Dendritic cell treated with granulocyte-macrophage colony-stimulating factor and Interleukin-4, amounts not matched to agents 40 ng/mL and 50 ng/mL, for 4 days (primary cell): ENCODE results near the gene TLR8.

ENCODE experiments used
- H3K27ac Mint-ChIP-seq: one replicate; pipeline ENCODE4 v1.8.0; 2022; ENCODE audit warnings: mild to moderate bottlenecking, mixed read lengths
- H3K27me3 Mint-ChIP-seq: one replicate; pipeline ENCODE4 v1.8.0; 2022; ENCODE audit warnings: mild to moderate bottlenecking, mixed read lengths
- H3K36me3 Mint-ChIP-seq: one replicate; pipeline ENCODE4 v1.8.0; 2022; ENCODE audit warnings: low read depth, mixed read lengths
- H3K4me1 Mint-ChIP-seq: one replicate; pipeline ENCODE4 v1.8.0; 2022; ENCODE audit warnings: low read depth, mixed read lengths
- H3K4me3 Mint-ChIP-seq: one replicate; pipeline ENCODE4 v1.8.0; 2022; ENCODE audit warnings: mild to moderate bottlenecking, moderate library complexity, mixed read lengths
- H3K9me3 Mint-ChIP-seq: one replicate; pipeline ENCODE4 v1.8.0; 2022; ENCODE audit warnings: mixed read lengths
- intact Hi-C: fragments of 100-400 bp; cut with micrococcal nuclease; formaldehyde crosslinking; loops from one replicate; pipeline ENCODE4 v1.15.0; 2022

Gene TLR8

DNA sequence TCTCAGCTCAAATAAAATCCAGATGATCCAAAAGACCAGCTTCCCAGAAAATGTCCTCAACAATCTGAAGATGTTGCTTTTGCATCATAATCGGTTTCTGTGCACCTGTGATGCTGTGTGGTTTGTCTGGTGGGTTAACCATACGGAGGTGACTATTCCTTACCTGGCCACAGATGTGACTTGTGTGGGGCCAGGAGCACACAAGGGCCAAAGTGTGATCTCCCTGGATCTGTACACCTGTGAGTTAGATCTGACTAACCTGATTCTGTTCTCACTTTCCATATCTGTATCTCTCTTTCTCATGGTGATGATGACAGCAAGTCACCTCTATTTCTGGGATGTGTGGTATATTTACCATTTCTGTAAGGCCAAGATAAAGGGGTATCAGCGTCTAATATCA, 18.7 kb upstream of the TLR8 start:
- H3K27ac Mint-ChIP-seq, result no peak overlapping the region
- H3K4me3 Mint-ChIP-seq, result no peak overlapping the region
- H3K36me3 Mint-ChIP-seq, result peaks cover 6% of the 10 kb centered on the region
- intact Hi-C loops, result no loop called here
- H3K27me3 Mint-ChIP-seq, result no peaks in the 10 kb centered on the region
- H3K9me3 Mint-ChIP-seq, result no peaks in the 10 kb centered on the region
- peaks cover 20% of the 10 kb centered on the region for H3K4me1 Mint-ChIP-seq

DNA sequence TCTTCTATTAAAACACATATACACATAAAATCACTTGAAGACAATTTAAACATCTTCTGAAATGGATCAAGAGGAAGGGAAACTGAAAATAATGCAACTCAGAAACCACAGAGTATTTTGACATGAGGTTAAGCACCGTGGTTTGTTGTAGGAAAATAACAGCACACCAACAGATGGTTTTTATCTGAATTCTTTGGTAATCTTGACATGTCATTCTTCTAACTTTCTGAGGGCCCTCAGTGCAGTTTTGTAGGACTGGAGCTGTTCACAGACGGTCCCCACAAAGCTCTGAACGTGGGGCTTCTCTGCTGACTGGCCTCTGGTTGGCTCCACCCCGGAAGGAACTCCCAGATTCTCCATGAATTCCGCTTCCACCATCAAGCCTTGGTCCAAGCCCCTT, 16.0 kb upstream of the TLR8 start:
- Mint-ChIP-seq H3K9me3 (no peaks in the 10 kb centered on the region), H3K27me3 (no peaks in the 10 kb centered on the region), H3K4me3 (peak overlapping the region; percentile 42), H3K27ac (peak overlapping the region; percentile 74), H3K4me1 (peaks cover 28% of the 10 kb centered on the region), H3K36me3 (peaks cover 6% of the 10 kb centered on the region)
- intact Hi-C loops, result loop anchor here (10.0 kb wide), 1 partner anchor 186 kb away; no protein-coding TSS in a partner anchor

DNA sequence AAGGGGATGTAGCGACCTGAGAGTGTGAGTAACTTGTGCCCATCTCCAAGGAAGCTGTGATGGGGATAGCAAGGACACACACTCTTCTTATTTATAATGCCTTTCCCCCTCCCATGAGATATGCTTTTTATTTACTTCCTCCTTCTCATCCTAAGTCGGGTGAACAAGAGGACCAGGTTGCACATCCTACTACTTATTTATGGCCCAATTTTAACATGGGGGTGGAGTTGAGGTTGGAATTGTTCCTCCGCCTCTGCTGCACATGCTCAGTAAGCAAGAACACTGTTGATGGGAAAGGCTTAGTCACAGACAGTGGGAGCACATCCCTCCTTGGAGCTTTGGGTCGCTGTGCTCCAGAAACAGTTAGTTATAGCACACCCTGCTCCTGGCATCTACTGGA, 15.2 kb upstream of the TLR8 start:
- peaks cover 3% of the 10 kb centered on the region for H3K36me3 Mint-ChIP-seq
- no peaks in the 10 kb centered on the region for H3K27me3 Mint-ChIP-seq
- no peak overlapping the region for H3K4me3 Mint-ChIP-seq
- intact Hi-C loops, result loop anchor here (10.0 kb wide), 1 partner anchor 186 kb away; no protein-coding TSS in a partner anchor
- no peaks in the 10 kb centered on the region for H3K9me3 Mint-ChIP-seq
- peaks cover 32% of the 10 kb centered on the region for H3K4me1 Mint-ChIP-seq
- H3K27ac Mint-ChIP-seq, result no peak overlapping the region

DNA sequence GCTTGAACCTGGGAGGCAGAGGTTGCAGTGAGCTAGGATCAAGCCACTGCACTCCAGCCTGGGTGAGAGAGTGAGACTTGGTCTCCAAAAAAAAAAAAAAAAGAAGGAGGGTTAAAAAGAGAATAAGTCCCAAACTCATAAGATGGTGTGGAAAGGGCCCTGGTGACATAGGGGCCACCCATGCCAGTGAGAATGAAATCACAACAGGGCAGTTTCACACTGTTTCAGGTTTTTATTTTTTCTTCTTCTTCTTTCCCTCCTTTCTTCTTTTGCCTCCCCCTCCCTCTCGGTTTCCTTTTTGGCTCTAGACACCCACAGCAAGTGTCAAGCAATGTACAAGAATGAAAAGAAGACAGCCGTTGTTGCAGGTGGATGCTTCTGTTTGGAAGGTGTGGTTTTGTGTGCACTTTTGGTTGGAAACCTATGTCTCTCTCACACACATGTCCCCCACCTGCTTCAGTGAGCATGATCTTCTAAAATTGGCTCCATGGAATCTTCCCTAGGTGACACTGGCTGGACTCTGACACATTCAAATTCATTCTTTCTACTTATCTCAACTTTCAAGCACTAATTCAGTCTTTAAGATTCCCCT, 14.4 kb upstream of the TLR8 start:
- Mint-ChIP-seq H3K27ac (peak overlapping the region; percentile 61), H3K4me1 (peaks cover 37% of the 10 kb centered on the region), H3K27me3 (no peaks in the 10 kb centered on the region), H3K4me3 (no peak overlapping the region), H3K9me3 (no peaks in the 10 kb centered on the region), H3K36me3 (no peaks in the 10 kb centered on the region)
- intact Hi-C loops, result loop anchor here (10.0 kb wide), 1 partner anchor 187 kb away; no protein-coding TSS in a partner anchor

DNA sequence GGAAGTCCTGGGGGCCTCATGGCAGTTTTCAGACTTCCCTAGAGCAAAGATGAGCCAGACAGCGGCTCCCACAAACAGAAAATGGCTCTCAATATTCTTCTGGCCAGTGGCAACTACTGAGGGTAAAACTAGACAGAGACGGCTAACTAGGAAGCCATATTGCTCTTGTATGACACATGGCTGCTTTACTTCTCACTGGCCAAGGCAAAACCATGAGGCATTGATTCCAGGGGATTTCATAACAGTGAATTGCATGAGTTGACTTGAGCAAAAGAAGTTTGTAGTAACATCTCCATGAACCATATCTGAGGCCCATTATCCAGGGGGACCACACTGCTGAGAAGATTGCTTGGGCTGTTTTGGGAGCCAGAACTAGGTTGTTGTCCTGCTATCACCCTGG, 13.7 kb upstream of the TLR8 start:
- H3K4me3 Mint-ChIP-seq, result no peak overlapping the region
- H3K9me3 Mint-ChIP-seq, result no peaks in the 10 kb centered on the region
- no peaks in the 10 kb centered on the region for H3K36me3 Mint-ChIP-seq
- peaks cover 40% of the 10 kb centered on the region for H3K4me1 Mint-ChIP-seq
- no peaks in the 10 kb centered on the region for H3K27me3 Mint-ChIP-seq
- peak overlapping the region; percentile 61 for H3K27ac Mint-ChIP-seq
- intact Hi-C loops, result loop anchor here (10.0 kb wide), 1 partner anchor 188 kb away; no protein-coding TSS in a partner anchor

DNA sequence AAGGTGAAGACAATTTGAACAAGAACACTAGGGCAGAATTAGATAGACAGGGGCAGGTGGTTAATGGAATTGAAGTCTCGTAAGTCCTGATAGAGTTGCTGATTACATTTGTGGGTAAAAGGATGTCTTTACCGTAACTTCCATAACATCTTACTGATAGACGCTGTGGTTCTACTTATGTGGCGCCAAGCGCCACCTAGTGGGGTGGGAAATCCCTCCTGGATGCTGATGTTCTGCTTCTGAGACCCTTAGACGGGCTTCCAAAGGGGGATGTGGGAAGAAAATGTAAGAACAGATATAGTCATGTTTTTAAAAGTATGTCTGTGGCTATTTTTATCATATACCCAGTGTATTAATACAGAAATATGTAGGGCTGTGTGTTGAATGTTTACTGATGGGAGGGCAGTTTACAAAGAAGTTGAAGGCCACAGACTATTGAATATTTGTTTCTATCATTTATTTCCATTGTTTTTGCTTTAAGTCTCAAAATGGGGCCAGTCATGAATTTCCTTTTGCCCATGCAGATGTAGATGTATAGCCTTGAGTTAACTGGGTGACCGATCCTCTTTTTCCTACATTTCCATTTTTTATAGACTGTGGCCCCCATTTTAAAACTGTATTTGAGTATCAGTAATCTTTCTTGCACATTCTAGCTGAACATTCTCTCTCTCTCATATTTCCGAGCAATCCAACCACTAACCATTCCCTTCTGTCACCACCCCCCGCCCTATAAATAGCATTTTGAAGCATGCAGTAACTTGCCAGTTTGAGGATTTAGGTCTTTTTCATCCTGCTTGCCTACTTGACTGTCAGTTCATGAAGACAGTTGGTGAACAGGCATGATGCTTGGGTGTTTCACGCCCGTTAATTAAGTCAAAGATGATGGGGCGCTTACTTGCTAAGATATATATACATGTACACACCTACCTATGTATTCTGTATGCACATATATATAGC, 12.1 kb upstream of the TLR8 start:
- intact Hi-C loops, result loop anchor here (1.0 to 10.0 kb wide), 2 partner anchors 80 to 190 kb away; no protein-coding TSS in a partner anchor
- H3K4me3 Mint-ChIP-seq, result no peak overlapping the region
- H3K4me1 Mint-ChIP-seq, result peaks cover 45% of the 10 kb centered on the region
- H3K36me3 Mint-ChIP-seq, result no peaks in the 10 kb centered on the region
- no peaks in the 10 kb centered on the region for H3K9me3 Mint-ChIP-seq
- no peaks in the 10 kb centered on the region for H3K27me3 Mint-ChIP-seq
- no peak overlapping the region for H3K27ac Mint-ChIP-seq

DNA sequence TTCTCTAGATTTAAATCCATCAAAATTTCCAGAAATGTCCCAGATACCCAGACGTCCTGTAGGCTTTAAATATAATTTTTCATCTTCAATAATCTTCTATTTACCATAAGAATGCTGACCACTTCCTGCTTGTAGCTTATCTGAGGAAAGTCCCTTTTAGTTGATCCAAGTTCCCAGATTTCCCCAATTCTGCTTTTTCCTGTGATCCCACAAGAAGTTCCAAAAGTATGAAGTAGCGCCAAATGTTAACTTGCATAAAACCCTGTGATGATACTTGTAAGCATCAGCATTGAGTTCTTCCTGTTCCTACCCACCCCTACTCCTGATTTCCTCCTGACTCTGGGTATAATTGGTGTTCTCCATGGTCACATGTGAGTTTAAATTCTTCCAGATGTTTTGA, 10.6 kb upstream of the TLR8 start:
- Mint-ChIP-seq H3K4me3 (no peak overlapping the region), H3K4me1 (peaks cover 42% of the 10 kb centered on the region)
- intact Hi-C loops, result loop anchor here (10.0 kb wide), 1 partner anchor 191 kb away; no protein-coding TSS in a partner anchor

DNA sequence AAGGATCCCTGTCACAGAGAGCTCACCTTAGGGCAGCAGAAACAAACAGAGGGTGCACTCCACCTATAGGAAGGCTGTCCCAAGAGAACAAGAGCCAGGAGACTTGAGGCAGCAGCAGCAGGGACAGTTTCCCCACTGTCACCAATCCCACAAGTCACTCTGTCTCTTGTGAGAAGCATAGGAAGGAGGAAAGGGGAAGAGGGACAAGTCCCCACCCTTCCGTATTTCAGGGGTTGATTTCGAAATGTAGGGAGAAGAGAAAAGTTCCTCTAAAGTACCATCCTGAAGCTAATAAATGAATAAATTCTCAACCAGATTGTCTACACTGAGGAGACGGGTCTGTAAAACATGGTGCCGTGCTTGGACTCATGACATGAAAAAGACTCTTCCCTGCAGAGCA, 9.5 kb upstream of the TLR8 start:
- intact Hi-C loops, result loop anchor here (10.0 kb wide), 1 partner anchor 192 kb away; no protein-coding TSS in a partner anchor
- H3K36me3 Mint-ChIP-seq, result no peaks in the 10 kb centered on the region
- H3K9me3 Mint-ChIP-seq, result no peaks in the 10 kb centered on the region
- H3K27me3 Mint-ChIP-seq, result no peaks in the 10 kb centered on the region
- H3K4me1 Mint-ChIP-seq, result peaks cover 40% of the 10 kb centered on the region
- H3K4me3 Mint-ChIP-seq, result no peak overlapping the region
- H3K27ac Mint-ChIP-seq, result peak overlapping the region; percentile 72

More for the DNA sequence above, 10.6 kb upstream of the TLR8 start:
- no peaks in the 10 kb centered on the region for H3K36me3 Mint-ChIP-seq
- no peaks in the 10 kb centered on the region for H3K27me3 Mint-ChIP-seq
- no peak overlapping the region for H3K27ac Mint-ChIP-seq
- H3K9me3 Mint-ChIP-seq, result no peaks in the 10 kb centered on the region

DNA sequence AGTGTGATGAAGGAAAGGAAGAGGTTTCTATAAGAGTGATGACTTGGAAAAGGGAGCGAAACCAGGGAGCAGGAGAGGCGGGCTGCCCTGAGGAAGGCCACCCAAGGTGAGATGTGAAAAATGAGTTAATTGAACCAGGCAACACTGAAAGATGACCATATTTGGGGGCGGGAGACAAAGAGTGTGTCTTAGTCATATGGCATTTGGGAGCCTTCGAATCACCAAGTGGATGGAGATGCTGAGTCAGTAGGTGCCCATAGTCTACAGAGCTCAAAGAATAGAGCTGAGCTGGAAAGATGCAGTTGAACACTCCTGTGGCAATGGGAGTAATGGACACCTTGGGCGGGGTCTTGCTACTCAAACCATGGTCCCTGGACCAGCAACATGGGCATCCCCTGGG, 8.3 kb upstream of the TLR8 start:
- no peaks in the 10 kb centered on the region for H3K27me3 Mint-ChIP-seq
- no peaks in the 10 kb centered on the region for H3K9me3 Mint-ChIP-seq
- peaks cover 35% of the 10 kb centered on the region for H3K4me1 Mint-ChIP-seq
- no peaks in the 10 kb centered on the region for H3K36me3 Mint-ChIP-seq
- H3K27ac Mint-ChIP-seq, result no peak overlapping the region
- intact Hi-C loops, result loop anchor here (10.0 kb wide), 1 partner anchor 193 kb away; no protein-coding TSS in a partner anchor
- H3K4me3 Mint-ChIP-seq, result no peak overlapping the region

DNA sequence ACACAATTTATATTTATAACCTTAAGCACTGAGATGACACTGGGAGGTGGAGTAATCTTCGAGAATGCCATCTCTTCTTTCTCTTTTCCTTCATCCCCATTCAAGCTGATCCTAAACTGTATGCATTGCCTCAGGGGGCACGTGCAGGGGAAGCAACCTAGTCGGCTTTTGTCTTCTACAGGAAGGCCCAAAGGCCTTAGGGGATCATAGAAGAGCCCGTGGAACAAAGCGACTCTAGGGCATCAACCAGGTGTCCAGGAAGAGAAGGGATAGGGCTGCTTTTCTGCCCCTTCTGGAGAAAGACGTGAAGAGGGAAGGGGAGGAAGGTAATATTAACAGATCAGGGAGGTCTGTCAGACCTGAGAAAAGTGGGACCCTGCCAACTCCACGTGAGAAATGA, 6.9 kb upstream of the TLR8 start:
- Mint-ChIP-seq H3K27me3 (no peaks in the 10 kb centered on the region), H3K4me3 (no peak overlapping the region), H3K9me3 (no peaks in the 10 kb centered on the region), H3K36me3 (no peaks in the 10 kb centered on the region), H3K27ac (no peak overlapping the region), H3K4me1 (peaks cover 42% of the 10 kb centered on the region)
- intact Hi-C loops, result loop anchor here (10.0 kb wide), 1 partner anchor 195 kb away; no protein-coding TSS in a partner anchor

DNA sequence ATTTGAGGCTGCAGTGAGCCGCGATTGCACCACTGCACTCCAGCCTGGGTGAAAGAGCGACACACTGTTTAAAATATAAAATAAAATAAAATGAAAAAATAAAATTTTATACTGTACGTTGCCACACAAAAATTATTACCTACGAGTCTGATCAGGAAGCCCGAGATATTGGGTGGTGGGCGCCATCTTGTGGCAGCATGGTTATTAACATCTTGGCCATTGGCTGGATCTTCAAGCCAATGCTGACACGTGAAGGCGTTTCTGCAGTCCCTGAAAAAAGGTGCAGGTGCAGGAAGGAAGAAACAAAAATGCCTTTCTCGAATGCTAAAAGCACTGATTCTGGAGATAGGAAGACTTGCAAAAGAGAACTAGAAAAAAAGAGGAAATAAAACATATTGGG, 4.9 kb upstream of the TLR8 start:
- Mint-ChIP-seq H3K4me3 (no peak overlapping the region), H3K36me3 (no peaks in the 10 kb centered on the region), H3K27ac (no peak overlapping the region), H3K9me3 (no peaks in the 10 kb centered on the region), H3K27me3 (no peaks in the 10 kb centered on the region), H3K4me1 (peaks cover 38% of the 10 kb centered on the region)
- intact Hi-C loops, result no loop called here

DNA sequence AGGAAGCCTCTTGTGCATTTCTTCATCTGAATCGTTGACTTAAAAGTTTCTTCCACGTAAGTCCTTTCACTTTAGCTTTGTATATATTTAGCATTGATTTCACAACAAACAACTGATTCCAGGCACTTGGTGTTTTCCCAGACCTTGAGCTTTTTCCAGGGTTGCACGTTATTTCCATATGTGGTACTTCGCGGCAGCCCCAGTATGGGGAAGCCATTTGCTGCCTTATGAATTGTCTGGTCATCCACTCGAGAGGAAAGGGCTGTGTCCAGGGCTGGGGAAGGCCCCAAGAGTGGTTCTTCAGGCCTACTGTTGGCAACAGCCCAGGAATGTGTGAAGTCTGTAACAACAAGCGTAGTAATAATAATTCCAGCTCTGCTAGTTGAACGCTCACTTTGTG, 2.8 kb upstream of the TLR8 start:
- no peak overlapping the region for H3K27ac Mint-ChIP-seq
- no peak overlapping the region for H3K4me3 Mint-ChIP-seq
- H3K9me3 Mint-ChIP-seq, result no peaks in the 10 kb centered on the region
- intact Hi-C loops, result no loop called here
- H3K36me3 Mint-ChIP-seq, result no peaks in the 10 kb centered on the region
- peaks cover 33% of the 10 kb centered on the region for H3K4me1 Mint-ChIP-seq
- H3K27me3 Mint-ChIP-seq, result no peaks in the 10 kb centered on the region

DNA sequence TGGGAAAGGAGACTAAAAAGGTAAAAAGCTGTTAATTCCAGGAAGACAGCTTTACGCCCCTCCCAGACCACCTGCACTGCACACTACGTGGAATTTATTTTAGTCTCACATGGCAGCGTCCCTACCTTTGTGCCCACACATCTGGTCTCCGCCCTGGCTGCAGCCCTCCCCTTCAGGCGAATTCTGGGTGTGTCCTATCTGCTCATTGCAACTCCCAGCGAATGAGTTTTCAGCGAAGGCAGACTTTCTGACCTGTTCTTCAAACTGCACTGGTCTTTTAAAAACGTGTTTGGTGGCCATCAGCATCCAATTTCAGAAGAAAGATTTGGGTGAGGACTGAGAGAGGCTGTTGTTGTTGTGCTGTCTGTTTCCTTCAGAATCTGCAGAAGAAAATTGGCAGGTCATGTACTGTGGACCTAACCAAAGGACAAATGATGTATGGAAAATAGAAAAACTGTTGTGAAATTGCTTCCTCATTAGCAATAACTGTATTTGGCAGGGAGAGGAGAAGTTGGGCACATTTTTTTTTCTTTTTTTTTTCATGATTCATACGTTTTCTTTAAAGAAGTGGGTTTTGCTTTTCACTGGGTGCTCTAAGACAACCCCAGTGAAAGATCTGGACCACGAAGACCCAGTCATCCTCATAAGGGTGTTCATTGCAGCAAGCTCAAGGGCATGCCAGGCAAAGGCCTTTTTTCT, 4.2 kb downstream of the TLR8 start:
- H3K9me3 Mint-ChIP-seq, result no peaks in the 10 kb centered on the region
- intact Hi-C loops, result no loop called here
- no peaks in the 10 kb centered on the region for H3K27me3 Mint-ChIP-seq
- peak overlapping the region; percentile 79 for H3K27ac Mint-ChIP-seq
- peaks cover 41% of the 10 kb centered on the region for H3K36me3 Mint-ChIP-seq
- peaks cover 49% of the 10 kb centered on the region for H3K4me1 Mint-ChIP-seq
- H3K4me3 Mint-ChIP-seq, result peak overlapping the region; percentile 64

DNA sequence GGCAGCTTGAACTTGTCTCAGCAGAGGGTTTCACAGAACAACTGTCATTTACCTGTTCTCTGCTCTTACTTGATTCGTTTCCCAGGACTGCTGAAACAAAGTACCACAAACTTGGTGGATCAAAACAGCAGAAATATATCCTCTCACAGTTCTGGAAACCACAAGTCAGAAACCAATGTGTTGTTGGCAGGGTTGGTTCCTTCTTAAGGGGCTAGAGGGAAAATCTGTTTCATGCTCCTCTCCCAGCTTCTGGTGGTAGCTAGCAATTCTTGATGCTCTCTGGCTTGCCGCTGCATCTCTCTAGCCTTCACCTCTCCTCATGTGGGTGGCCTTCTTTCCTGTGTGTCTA, 4.7 kb downstream of the TLR8 start:
- peak overlapping the region; percentile 79 for H3K27ac Mint-ChIP-seq

More for the DNA sequence above, 4.7 kb downstream of the TLR8 start:
- peak overlapping the region; percentile 64 for H3K4me3 Mint-ChIP-seq
- intact Hi-C loops, result no loop called here
- no peaks in the 10 kb centered on the region for H3K9me3 Mint-ChIP-seq
- H3K27me3 Mint-ChIP-seq, result no peaks in the 10 kb centered on the region
- H3K4me1 Mint-ChIP-seq, result peaks cover 52% of the 10 kb centered on the region
- peaks cover 45% of the 10 kb centered on the region for H3K36me3 Mint-ChIP-seq
